ENCODE measurements around the gene RSU1. TPM values are rescaled to one million over a fixed set of nuclear protein-coding genes. Genes with fewer than 3 reads are reported as not detected.

The RSU1 gene
- total RNA-seq, 1 donor from 2014 or later, result 77.8 TPM

DNA sequence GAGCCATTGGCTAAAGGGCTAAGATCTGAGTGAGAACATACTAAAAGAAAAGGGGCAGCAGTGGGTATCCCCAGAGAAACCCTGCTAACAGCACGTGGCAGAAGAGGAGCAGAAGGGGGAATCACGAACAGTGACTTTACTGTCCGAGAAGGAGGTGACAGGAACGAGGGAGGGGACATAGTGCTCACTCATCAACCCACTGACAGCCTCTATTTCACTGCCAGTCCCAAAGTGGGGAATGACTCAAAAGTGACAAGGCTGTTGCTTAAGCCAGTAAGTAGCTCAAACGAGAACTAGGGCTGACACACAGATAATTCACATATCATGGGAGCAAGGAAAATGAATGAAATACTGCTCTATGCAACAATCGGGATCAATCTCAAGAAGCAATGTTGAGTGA, 92.7 kb downstream of the RSU1 start:
- no peaks in the 10 kb centered on the region for H3K9me3 ChIP-seq
- intact Hi-C loops (cut with DNase I), result no loop called here
- TF ChIP-seq, protein P1, sequence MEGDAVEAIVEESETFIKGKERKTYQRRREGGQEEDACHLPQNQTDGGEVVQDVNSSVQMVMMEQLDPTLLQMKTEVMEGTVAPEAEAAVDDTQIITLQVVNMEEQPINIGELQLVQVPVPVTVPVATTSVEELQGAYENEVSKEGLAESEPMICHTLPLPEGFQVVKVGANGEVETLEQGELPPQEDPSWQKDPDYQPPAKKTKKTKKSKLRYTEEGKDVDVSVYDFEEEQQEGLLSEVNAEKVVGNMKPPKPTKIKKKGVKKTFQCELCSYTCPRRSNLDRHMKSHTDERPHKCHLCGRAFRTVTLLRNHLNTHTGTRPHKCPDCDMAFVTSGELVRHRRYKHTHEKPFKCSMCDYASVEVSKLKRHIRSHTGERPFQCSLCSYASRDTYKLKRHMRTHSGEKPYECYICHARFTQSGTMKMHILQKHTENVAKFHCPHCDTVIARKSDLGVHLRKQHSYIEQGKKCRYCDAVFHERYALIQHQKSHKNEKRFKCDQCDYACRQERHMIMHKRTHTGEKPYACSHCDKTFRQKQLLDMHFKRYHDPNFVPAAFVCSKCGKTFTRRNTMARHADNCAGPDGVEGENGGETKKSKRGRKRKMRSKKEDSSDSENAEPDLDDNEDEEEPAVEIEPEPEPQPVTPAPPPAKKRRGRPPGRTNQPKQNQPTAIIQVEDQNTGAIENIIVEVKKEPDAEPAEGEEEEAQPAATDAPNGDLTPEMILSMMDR (IDR thresholded peaks at IDR 0.05), result no peak
- ATAC-seq (no peak), DNase-seq (no peak)
- H3K27me3 ChIP-seq, result no peaks in the 10 kb centered on the region
- no peaks in the 10 kb centered on the region for H3K4me1 ChIP-seq
- H3K27ac ChIP-seq, result no peak overlapping the region
- peaks cover 19% of the 10 kb centered on the region for H3K36me3 ChIP-seq
- H3K4me3 ChIP-seq, result no peak overlapping the region

DNA sequence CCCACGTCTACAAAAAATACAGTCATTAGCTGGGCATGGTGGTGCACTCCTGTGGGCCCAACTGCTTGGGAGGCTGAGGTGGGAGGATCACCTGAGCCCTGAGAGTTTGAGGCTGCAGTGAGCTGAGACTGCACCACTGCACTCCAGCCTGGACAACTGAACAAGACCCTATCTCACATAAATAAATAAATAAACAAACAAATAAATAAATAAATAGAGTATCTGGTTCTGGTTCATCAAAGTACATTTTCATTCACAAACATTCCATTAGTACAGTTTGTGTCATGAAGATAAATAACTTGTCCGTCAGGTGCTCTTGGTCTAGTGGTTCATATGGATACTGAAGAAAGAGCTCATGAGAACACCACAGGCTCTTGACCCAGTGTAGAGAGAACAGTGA, 96.4 kb downstream of the RSU1 start:
- no peaks in the 10 kb centered on the region for H3K4me1 ChIP-seq
- H3K9me3 ChIP-seq, result no peaks in the 10 kb centered on the region
- H3K27ac ChIP-seq, result no peak overlapping the region
- peaks cover 13% of the 10 kb centered on the region for H3K36me3 ChIP-seq
- DNase-seq, result no peak
- intact Hi-C loops (cut with DNase I), result no loop called here
- no peak for ATAC-seq
- TF ChIP-seq, protein P1 (IDR thresholded peaks at IDR 0.05), result no peak
- H3K27me3 ChIP-seq, result no peaks in the 10 kb centered on the region
- H3K4me3 ChIP-seq, result no peak overlapping the region

DNA sequence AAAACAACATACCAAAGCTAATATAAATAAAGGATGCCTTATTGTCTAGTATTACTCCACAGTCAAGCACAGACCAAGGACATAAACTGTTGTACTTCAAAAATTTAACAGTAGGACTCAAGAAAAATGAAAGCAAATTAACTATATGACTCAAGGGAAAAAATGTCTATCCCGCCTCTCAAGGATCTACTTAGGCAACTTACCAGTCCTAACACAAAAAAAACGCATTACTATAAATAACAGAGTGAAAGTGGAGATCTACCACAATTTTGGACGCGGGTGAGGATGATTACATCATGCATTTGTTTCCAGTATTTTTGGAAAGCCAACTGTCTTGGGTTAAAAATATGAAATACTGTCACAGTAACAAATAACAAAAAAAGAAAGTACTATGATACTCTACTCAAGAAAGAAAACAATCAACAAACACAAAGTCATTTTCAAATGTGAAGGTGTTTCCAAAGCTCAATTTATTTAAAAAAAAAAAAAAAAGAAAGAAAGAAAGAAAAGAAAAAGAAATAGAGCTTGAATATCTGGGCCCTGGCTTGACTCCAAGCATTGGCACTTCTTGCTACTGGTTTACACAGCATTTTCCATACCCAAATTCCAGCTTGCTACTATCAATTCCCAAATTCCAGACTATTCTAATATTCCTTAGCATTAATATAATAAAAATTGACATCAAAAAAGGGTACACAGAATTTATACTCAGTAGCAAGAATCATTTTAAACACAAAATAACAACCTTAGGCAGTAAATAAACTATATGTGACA, 99.4 kb downstream of the RSU1 start:
- DNase-seq (no peak), ATAC-seq (no peak)
- Histone ChIP-seq H3K27me3 (no peaks in the 10 kb centered on the region), H3K4me3 (no peak overlapping the region), H3K9me3 (peaks cover 8% of the 10 kb centered on the region), H3K4me1 (no peaks in the 10 kb centered on the region), H3K27ac (no peak overlapping the region), H3K36me3 (peaks cover 13% of the 10 kb centered on the region)
- intact Hi-C loops (cut with DNase I), result no loop called here
- TF ChIP-seq, protein P1 (IDR thresholded peaks at IDR 0.05), result no peak

DNA sequence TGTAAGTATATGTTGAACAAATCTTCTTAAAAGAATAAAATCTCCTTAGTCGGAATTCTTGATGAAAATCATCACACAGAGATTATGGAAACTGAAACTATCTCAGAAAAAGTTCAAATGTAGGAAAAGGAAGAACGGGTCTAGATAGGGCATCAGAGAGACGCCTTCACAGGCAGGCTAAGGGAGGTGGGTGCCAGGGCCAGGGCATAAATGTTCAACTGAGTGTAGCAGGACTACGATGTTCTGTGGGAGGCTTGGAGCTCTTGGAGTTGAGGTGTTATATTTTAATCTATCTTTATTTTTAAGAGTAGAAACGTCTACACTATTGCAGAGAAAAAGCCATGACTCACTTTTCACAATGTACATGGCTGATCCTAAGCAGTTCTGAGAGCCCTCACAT, 101.2 kb downstream of the RSU1 start:
- Histone ChIP-seq H3K4me3 (no peak overlapping the region), H3K27ac (no peak overlapping the region), H3K27me3 (no peaks in the 10 kb centered on the region), H3K4me1 (no peaks in the 10 kb centered on the region), H3K36me3 (peaks cover 1% of the 10 kb centered on the region), H3K9me3 (peaks cover 10% of the 10 kb centered on the region)
- ATAC-seq (no peak), DNase-seq (no peak)
- intact Hi-C loops (cut with DNase I), result no loop called here
- TF ChIP-seq, protein P1 (IDR thresholded peaks at IDR 0.05), result no peak

DNA sequence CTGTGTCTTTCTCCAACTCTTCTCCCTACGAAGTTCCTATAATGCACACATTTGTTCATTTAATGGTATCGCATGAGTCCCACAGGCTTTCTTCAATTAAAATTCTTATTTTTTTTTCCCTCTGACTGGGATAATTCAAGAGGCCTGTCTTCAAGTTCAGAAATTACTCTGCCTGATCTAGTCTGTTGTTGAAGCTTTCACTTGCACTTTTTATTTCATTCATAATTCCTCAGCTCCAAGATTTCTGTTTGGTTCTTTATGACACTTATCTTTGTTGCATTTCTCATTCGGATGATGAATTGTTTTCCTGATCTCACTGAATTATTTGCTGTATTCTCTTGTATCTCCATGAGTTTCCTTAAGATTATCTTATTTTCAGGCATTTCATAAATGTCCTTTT, 103.9 kb downstream of the RSU1 start:
- H3K4me3 ChIP-seq, result no peak overlapping the region
- H3K9me3 ChIP-seq, result peaks cover 10% of the 10 kb centered on the region
- ATAC-seq (no peak), DNase-seq (no peak)
- no peaks in the 10 kb centered on the region for H3K27me3 ChIP-seq
- no peak overlapping the region for H3K27ac ChIP-seq
- no peaks in the 10 kb centered on the region for H3K4me1 ChIP-seq
- TF ChIP-seq, protein P1 (IDR thresholded peaks at IDR 0.05), result no peak
- H3K36me3 ChIP-seq, result no peaks in the 10 kb centered on the region
- intact Hi-C loops (cut with DNase I), result no loop called here

Measured in upper lobe of right lung (tissue), 1 donor.